WTC11 (cell line): Measurements from ENCODE around the gene SUPV3L1.

Experiments
- CREB1 ChIP-seq: sonication (generic); formaldehyde crosslinking; IDR thresholded peaks from 2 replicates; pipeline ENCODE4 v1.8.0; 2023; ENCODE audit warnings: mild to moderate bottlenecking, missing genetic modification reagents
- E2F1 ChIP-seq: sonication (generic); formaldehyde crosslinking; IDR thresholded peaks from 2 replicates; pipeline ENCODE4 v1.8.0; 2022; ENCODE audit warnings: mild to moderate bottlenecking, missing genetic modification reagents
- ELF4 ChIP-seq: sonication (generic); formaldehyde crosslinking; IDR thresholded peaks from 2 replicates; pipeline ENCODE4 v1.8.1; 2022; ENCODE audit warnings: low read depth, mild to moderate bottlenecking, moderate library complexity, missing genetic modification reagents
- ERG ChIP-seq: fragments of 250-450 bp; sonication (Bioruptor Pico); IDR thresholded peaks from 2 replicates; pipeline ENCODE4 v1.8.0; 2021; ENCODE audit warnings: mild to moderate bottlenecking
- MLX ChIP-seq: sonication (generic); formaldehyde crosslinking; IDR thresholded peaks from 2 replicates; pipeline ENCODE4 v1.8.1; 2023; ENCODE audit warnings: mild to moderate bottlenecking, missing genetic modification reagents, moderate library complexity
- NR1H2 ChIP-seq: sonication (generic); formaldehyde crosslinking; IDR thresholded peaks from 2 replicates; pipeline ENCODE4 v1.9.0; 2021; ENCODE audit warnings: mild to moderate bottlenecking, moderate library complexity, missing genetic modification reagents
- NR2C2 ChIP-seq: sonication (generic); formaldehyde crosslinking; IDR thresholded peaks from 2 replicates; pipeline ENCODE4 v1.8.0; 2022; ENCODE audit warnings: mild to moderate bottlenecking, missing genetic modification reagents
- SP1 ChIP-seq: sonication (generic); formaldehyde crosslinking; conservative IDR thresholded peaks from 2 replicates; pipeline ENCODE4 v1.8.1; 2022; ENCODE audit warnings: missing genetic modification reagents
- USF1 ChIP-seq: sonication (generic); formaldehyde crosslinking; IDR thresholded peaks from 2 replicates; pipeline ENCODE4 v1.8.0; 2022; ENCODE audit warnings: mild to moderate bottlenecking, missing genetic modification reagents
- ZNF138 ChIP-seq: sonication (generic); formaldehyde crosslinking; conservative IDR thresholded peaks from 2 replicates; pipeline ENCODE4 v1.8.1; 2022; ENCODE audit warnings: mild to moderate bottlenecking, moderate library complexity, missing genetic modification reagents
- ZNF263 ChIP-seq: sonication (generic); formaldehyde crosslinking; IDR thresholded peaks from 2 replicates; pipeline ENCODE4 v1.8.1; 2022; ENCODE audit warnings: low read depth, mild to moderate bottlenecking, moderate library complexity, missing genetic modification reagents
- TF ChIP-seq, protein P1 (sequence below): sonication (generic); formaldehyde crosslinking; IDR thresholded peaks from 2 replicates; pipeline ENCODE4 v1.8.0; 2023; ENCODE audit warnings: mild to moderate bottlenecking, missing genetic modification reagents
- TF ChIP-seq, protein P2 (sequence below): fragments of 200-600 bp; IDR thresholded peaks from 2 replicates; pipeline ENCODE4 v1.8.0; 2022; ENCODE audit warnings: antibody characterized with exemption
- TF ChIP-seq, protein P3 (sequence below): sonication (generic); formaldehyde crosslinking; IDR thresholded peaks from 2 replicates; pipeline ENCODE4 v1.8.1; 2023; ENCODE audit warnings: mild to moderate bottlenecking, missing genetic modification reagents, moderate library complexity

DNA sequence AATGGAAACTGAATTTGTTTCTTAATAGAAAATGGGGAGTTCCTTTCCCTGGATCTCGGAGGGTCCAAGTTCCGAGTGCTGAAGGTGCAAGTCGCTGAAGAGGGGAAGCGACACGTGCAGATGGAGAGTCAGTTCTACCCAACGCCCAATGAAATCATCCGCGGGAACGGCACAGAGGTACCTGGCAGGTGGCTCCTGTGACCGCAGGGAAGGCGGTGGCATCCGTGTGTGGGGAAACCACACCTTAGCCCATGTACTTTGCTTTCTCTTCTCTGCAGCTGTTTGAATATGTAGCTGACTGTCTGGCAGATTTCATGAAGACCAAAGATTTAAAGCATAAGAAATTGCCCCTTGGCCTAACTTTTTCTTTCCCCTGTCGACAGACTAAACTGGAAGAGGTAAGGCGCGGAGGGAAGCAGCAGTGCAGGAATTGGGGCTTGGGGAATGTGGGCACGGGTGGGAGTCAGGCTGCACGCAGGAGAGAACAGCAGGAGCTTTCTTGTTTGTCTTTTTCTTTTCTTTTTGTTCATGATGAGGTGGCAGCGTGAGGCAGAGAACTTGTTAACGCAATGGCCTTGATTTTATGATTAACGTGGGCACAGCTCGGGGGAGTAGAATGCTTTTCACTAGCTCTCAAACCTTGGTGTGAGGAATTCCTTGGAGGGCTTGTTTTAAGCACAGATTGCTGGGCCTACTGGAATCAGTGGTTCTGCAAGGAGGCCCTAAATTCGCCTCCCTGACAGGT, 52.9 kb downstream of the SUPV3L1 start:
- TF ChIP-seq, protein P1, sequence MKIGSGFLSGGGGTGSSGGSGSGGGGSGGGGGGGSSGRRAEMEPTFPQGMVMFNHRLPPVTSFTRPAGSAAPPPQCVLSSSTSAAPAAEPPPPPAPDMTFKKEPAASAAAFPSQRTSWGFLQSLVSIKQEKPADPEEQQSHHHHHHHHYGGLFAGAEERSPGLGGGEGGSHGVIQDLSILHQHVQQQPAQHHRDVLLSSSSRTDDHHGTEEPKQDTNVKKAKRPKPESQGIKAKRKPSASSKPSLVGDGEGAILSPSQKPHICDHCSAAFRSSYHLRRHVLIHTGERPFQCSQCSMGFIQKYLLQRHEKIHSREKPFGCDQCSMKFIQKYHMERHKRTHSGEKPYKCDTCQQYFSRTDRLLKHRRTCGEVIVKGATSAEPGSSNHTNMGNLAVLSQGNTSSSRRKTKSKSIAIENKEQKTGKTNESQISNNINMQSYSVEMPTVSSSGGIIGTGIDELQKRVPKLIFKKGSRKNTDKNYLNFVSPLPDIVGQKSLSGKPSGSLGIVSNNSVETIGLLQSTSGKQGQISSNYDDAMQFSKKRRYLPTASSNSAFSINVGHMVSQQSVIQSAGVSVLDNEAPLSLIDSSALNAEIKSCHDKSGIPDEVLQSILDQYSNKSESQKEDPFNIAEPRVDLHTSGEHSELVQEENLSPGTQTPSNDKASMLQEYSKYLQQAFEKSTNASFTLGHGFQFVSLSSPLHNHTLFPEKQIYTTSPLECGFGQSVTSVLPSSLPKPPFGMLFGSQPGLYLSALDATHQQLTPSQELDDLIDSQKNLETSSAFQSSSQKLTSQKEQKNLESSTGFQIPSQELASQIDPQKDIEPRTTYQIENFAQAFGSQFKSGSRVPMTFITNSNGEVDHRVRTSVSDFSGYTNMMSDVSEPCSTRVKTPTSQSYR: no peak
- TF ChIP-seq, protein P2, sequence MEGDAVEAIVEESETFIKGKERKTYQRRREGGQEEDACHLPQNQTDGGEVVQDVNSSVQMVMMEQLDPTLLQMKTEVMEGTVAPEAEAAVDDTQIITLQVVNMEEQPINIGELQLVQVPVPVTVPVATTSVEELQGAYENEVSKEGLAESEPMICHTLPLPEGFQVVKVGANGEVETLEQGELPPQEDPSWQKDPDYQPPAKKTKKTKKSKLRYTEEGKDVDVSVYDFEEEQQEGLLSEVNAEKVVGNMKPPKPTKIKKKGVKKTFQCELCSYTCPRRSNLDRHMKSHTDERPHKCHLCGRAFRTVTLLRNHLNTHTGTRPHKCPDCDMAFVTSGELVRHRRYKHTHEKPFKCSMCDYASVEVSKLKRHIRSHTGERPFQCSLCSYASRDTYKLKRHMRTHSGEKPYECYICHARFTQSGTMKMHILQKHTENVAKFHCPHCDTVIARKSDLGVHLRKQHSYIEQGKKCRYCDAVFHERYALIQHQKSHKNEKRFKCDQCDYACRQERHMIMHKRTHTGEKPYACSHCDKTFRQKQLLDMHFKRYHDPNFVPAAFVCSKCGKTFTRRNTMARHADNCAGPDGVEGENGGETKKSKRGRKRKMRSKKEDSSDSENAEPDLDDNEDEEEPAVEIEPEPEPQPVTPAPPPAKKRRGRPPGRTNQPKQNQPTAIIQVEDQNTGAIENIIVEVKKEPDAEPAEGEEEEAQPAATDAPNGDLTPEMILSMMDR: no peak
- TF ChIP-seq E2F1 (CRISPR knock-in tag): no peak
- TF ChIP-seq CREB1 (CRISPR knock-in tag): no peak
- TF ChIP-seq, protein P3, sequence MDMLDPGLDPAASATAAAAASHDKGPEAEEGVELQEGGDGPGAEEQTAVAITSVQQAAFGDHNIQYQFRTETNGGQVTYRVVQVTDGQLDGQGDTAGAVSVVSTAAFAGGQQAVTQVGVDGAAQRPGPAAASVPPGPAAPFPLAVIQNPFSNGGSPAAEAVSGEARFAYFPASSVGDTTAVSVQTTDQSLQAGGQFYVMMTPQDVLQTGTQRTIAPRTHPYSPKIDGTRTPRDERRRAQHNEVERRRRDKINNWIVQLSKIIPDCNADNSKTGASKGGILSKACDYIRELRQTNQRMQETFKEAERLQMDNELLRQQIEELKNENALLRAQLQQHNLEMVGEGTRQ (CRISPR knock-in tag): no peak
- no peak for TF ChIP-seq ZNF138 (CRISPR knock-in tag)
- no peak for TF ChIP-seq ZNF263 (CRISPR knock-in tag)
- TF ChIP-seq ERG (CRISPR knock-in tag): no peak
- no peak for TF ChIP-seq NR1H2 (CRISPR knock-in tag)
- TF ChIP-seq ELF4 (CRISPR knock-in tag): no peak
- TF ChIP-seq USF1 (CRISPR knock-in tag): no peak
- no peak for TF ChIP-seq MLX (CRISPR knock-in tag)
- TF ChIP-seq SP1: no peak
- TF ChIP-seq NR2C2 (CRISPR knock-in tag): no peak
